HG03045 (cell line): ENCODE results near the gene CKLF.

ENCODE experiments used
- ATAC-seq: cut with Tn5 transposase; IDR thresholded peaks from one replicate; pipeline ENCODE4 v1.9.1; 2021; ENCODE audit warnings: mild to moderate bottlenecking, moderate library complexity; ENCODE audit not compliant: unreplicated experiment

Gene CKLF

GRCh38 chr16:66541388-66542355 lies 10.7 kb upstream of the CKLF start:
- no peak for ATAC-seq

GRCh38 chr16:66542396-66542795 lies 10.0 kb upstream of the CKLF start:
- no peak for ATAC-seq

DNA sequence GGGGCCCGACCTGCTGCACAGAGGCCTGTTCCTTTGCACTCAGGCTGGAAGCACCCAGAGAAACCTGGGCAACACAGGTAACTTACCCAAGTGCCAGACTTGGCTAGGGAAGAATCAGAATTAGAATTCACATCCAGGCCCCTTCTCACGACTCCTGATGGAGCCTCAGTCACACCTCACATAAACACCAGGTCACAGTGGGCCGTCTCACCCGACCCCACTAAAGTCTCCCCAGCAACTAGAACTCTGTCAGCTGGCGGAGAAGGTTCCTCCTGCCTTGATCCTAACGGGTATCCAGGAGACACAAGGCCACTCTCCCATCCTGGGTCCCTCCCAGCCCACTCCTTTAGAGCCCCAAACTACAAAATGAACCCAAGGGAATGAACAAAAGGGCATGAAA lies 8.8 kb upstream of the CKLF start:
- ATAC-seq: no peak

GRCh38 chr16:66544016-66544757 lies 8.2 kb upstream of the CKLF start:
- no peak for ATAC-seq

GRCh38 chr16:66547101-66547989 lies 5.0 kb upstream of the CKLF start:
- ATAC-seq: no peak

DNA sequence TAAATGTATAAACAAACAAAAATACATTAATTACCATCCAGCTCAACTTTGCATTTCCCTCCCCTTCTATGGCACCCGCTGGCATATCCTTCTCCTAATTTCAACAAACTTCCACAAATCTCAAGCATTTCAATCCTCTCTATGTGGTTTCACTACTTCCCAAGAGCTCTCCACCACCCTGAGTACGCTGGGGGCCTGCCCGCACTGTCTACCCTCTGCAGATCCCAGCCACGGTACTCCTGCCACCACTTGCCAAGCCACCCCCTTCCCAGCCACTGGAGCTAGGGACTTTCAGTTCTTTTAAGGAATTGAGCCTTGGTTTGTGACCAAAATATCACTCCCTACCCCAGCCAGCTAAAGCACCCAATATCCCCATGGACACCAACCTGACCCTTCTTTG lies 4.3 kb upstream of the CKLF start:
- ATAC-seq: no peak

DNA sequence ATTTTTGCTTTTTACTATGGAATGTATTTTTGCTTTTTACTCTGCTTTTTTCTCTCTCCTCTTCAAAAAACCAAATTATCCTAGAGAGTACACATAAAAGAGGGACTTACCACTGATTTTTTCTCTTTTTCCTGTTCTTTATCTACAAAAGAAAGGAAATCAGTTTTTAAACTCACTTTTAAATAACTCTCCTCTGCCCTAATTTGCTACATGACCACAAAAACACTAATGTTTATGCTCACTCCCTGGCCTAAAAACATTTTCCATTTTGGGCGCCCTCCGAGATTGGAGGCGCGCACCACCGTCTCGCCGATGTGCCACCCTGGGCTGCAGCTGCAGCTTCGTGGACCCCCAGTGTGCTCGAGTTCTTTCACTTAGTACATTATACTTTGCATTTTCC lies 3.5 kb upstream of the CKLF start:
- ATAC-seq: no peak

DNA sequence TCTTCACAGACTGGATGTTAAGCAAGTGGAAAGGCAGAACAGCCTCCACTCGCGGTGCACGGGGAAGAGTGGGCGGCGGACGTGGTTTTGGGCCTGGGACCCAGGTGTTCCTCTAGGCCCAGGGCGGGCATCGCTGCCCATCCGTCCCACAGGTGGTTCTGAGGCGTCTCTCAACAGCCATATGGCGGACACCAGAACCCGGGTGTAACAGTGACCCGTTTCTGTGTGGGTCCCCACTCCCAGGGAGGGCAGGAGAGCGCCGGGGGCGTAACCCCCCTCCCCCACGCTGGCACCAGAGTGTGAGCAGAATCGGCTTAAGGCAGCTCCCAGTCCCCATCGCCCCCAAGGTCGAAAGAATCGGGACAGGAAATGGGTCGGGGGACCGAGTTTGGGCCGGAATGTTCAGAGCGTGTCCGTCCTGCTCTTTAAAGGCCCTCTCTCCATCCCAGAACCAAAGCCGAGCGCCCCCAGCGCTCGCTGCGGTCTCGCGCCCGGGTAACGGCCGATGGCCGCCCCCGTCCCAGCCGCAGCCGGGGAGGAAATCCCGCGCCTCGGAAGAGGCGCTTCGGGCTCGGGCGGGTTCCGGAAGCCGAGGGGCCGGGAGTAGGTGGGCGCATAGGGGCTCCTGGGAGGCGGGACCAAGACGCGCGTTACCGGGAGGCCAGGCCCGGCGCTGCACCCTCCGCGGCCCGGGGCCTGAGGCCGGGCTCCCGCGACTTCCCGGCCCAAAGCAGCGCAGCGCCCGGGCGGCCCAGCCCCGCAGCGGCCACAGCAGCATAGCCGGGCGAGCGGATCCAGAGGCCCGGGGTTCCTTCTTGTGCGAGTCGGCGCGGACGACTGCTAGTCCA lies 2.9 kb upstream of the CKLF start, which contains the start of gene TK2:
TSS of gene TK2 (minus strand) at position 839 of the 848 bp plus-strand sequence. CDS start at position 778, 61 bp downstream.
- ATAC-seq: peak; percentile 38

GRCh38 chr16:66551348-66551759 lies 1.0 kb upstream of the CKLF start:
- ATAC-seq: no peak

GRCh38 chr16:66551788-66552285 lies 539 bp upstream of the CKLF start:
- no peak for ATAC-seq

- no peak for ATAC-seq
These were observed 847 bp downstream of the CKLF start for GRCh38 chr16:66553223-66553622.

DNA sequence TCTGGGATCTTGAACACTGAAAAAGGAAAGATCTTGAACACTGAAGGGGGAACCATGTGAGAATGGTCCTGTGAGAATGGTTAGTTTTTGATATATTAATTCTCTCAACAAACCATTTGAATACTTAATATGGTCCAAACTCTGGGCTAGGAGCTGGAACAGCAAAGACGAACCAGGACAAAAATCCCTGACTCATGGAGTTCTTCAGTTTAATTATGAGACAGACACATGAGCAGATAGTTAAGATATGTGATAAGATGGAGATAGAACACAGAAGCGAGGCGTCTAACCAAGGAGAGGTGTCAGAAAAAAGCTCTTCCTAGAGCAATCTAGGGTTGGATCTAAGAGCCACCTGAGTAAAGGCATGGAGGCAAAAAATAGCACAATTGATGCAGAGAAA lies 1.6 kb downstream of the CKLF start:
- no peak for ATAC-seq

DNA sequence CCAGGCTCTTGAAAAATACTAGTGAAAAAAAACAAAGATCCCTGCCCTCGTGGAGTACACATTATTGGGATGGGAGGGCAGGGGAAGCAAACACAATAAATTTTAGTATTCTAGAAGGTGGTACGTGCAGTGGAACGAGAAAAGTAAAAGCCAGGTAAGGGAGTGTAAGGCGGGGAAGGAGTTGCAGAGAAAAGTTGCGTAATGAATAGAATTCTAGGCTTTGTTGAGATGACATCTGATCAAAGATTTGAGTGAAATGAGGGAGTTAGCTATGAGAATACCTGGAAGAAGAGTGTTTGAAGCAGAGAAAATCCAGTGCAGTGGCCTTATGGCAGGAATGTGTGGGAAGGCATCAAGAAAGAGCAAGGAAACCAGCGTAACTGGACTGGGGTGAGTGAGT lies 2.1 kb downstream of the CKLF start:
- no peak for ATAC-seq

DNA sequence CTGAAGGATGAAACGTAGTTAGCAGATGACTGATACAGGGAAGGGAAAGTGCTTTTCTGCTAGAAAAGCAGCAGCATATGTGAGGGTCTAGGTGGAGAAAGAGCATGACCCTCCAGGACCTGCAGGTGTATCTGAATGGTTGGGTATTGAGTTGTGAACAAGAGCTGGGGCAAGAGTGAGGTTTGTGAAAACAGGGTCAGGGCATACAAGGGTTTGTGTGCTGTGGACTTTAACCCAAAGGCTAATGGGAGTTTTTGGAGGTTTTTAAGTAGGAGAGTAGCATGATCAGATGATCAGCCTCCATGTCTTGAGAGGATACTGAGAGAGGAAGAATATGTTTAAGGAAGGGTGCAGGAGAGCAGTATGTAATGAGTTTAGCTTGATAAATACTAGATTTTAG lies 7.7 kb downstream of the CKLF start:
- no peak for ATAC-seq

GRCh38 chr16:66561381-66562080 lies 9.2 kb downstream of the CKLF start:
- ATAC-seq: no peak

DNA sequence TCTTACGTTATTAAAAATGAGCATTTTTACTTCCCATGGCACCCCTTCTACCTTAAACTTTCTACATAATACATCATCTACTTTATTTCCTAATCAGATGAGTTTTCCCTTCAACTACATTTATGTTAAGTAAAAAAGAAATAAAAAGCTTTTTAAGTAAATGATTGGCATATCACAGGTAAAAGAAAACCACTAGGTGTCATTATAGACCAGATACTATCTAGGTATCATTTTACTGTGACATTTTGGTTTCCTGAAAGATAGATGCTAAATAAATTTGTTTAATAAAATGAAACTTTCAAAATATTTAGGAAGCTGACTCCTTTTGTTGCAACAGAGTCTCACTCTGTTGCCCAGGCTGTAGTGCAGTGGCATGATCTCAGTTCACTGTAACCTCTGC lies 10.0 kb downstream of the CKLF start:
- no peak for ATAC-seq

GRCh38 chr16:66562986-66563385 lies 10.6 kb downstream of the CKLF start:
- no peak for ATAC-seq

GRCh38 chr16:66563574-66564334 lies 11.4 kb downstream of the CKLF start:
- no peak for ATAC-seq
